Endothelial cell of umbilical vein (primary cell): Measurements from ENCODE around the gene RNF224.

Experiments
- EZH2 ChIP-seq: IDR thresholded peaks from 2 replicates; pipeline ENCODE4 v1.6.1; 2012; ENCODE audit warnings: borderline replicate concordance, low read depth, mild to moderate bottlenecking, moderate library complexity, low read length, inconsistent platforms; ENCODE audit not compliant: severe bottlenecking
- FOS ChIP-seq: IDR thresholded peaks from 2 replicates; pipeline ENCODE4 v1.6.1; 2011; ENCODE audit warnings: mild to moderate bottlenecking, low read length, moderate library complexity, borderline replicate concordance; ENCODE audit not compliant: insufficient read depth
- GATA2 ChIP-seq: IDR thresholded peaks from 2 replicates; pipeline ENCODE4 v1.7.0; 2011; ENCODE audit warnings: low read depth, mild to moderate bottlenecking, moderate library complexity, mixed read lengths, low read length; ENCODE audit not compliant: insufficient read length, insufficient read depth
- JUN ChIP-seq: IDR thresholded peaks from 2 replicates; pipeline ENCODE4 v1.6.1; 2011; ENCODE audit warnings: borderline replicate concordance, low read depth; ENCODE audit not compliant: insufficient read length, insufficient read depth
- MYC ChIP-seq: IDR thresholded peaks from one replicate; pipeline ENCODE4 v1.6.1; 2011; ENCODE audit warnings: mild to moderate bottlenecking, low read depth, low read length
- POLR2A ChIP-seq: IDR thresholded peaks from 2 replicates; pipeline ENCODE4 v1.6.1; 2012; ENCODE audit warnings: low read depth, mild to moderate bottlenecking, control low read depth, low read length
- POLR2AphosphoS5 ChIP-seq: IDR thresholded peaks from 2 replicates; pipeline ENCODE4 v1.6.1; 2012; ENCODE audit warnings: low read depth, mild to moderate bottlenecking, control low read depth, low read length, moderate library complexity; ENCODE audit not compliant: insufficient read depth
- TF ChIP-seq, protein P1 (sequence below), 2 donors: IDR thresholded peaks; 1 replicate in 1 of 2; 2 replicates in 1 of 2; pipeline ENCODE4 v1.5.1; 2011; ENCODE audit warnings: low read length in 2 of 2, mild to moderate bottlenecking in 2 of 2, moderate library complexity in 2 of 2, control low read depth in 1 of 2, inconsistent platforms in 1 of 2, low read depth in 1 of 2; ENCODE audit not compliant: insufficient read depth in 1 of 2; ENCODE audit errors: extremely low read depth in 1 of 2
- TF ChIP-seq, protein P2 (sequence below): IDR thresholded peaks from 2 replicates; pipeline ENCODE4 v1.6.1; 2011; ENCODE audit not compliant: insufficient read depth, insufficient read length

DNA sequence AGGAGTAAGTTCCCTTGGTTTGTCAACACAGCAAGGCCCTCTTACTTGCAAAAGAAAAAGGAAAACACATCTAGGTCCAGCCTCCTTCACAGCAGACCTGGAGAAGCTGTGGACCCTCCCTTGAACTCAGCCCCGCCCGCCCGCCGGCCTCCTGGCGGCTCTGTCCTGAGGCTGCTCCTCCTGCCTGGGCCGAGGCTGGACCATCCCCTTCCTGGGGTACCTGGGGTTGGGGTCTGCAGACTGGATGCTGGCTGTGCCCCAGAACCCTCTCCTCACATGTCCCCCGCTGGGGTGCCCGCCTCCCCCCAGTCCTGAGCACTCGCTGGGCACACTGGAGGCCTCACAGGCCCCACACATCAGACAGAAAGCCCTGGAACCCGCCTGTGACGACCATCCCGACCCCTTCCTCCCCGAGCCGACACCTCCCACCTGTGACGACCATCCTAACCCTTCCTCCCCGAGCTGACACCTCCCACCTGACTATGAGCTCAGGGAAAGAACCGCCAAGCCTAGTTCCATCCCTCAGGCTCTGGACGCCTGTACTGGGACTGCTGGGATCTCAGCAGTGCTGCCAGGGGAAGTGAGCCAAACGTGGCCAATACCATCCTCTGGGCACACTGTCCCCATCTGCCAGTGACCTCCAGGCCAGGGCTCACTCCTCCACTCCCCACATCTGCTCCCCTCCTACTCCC is 48.2 kb upstream of the RNF224 start:
- TF ChIP-seq EZH2 (no peak), GATA2 (no peak), POLR2AphosphoS5 (no peak), POLR2A (no peak), FOS (no peak), JUN (no peak), MYC (no peak)
- TF ChIP-seq, protein P1, sequence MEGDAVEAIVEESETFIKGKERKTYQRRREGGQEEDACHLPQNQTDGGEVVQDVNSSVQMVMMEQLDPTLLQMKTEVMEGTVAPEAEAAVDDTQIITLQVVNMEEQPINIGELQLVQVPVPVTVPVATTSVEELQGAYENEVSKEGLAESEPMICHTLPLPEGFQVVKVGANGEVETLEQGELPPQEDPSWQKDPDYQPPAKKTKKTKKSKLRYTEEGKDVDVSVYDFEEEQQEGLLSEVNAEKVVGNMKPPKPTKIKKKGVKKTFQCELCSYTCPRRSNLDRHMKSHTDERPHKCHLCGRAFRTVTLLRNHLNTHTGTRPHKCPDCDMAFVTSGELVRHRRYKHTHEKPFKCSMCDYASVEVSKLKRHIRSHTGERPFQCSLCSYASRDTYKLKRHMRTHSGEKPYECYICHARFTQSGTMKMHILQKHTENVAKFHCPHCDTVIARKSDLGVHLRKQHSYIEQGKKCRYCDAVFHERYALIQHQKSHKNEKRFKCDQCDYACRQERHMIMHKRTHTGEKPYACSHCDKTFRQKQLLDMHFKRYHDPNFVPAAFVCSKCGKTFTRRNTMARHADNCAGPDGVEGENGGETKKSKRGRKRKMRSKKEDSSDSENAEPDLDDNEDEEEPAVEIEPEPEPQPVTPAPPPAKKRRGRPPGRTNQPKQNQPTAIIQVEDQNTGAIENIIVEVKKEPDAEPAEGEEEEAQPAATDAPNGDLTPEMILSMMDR (IDR thresholded peaks at IDR 0.05; ENCODE audit: extremely low read depth in 1 of 2, insufficient read depth in 1 of 2, low read depth in 1 of 2, low read length in 2 of 2), result no peak
- TF ChIP-seq, protein P2, sequence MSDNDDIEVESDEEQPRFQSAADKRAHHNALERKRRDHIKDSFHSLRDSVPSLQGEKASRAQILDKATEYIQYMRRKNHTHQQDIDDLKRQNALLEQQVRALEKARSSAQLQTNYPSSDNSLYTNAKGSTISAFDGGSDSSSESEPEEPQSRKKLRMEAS, result no peak
